Measurements from ENCODE around the gene TEAD1. TPM values are rescaled to one million over a fixed set of nuclear protein-coding genes. Genes with fewer than 3 reads are reported as not detected.

The TEAD1 gene
- total RNA-seq, 6 experiments from 2014 or later: 218 to 252 (median 227) TPM

GRCh38 chr11:12801976-12802375 is 127.8 kb downstream of the TEAD1 start:
- H3K4me1 Mint-ChIP-seq (ENCODE audit: low read depth): peaks cover 100% of the 10 kb centered on the region
- H3K27ac Mint-ChIP-seq: peak overlapping the region; percentile 92
- no peaks in the 10 kb centered on the region for H3K9me3 Mint-ChIP-seq
- no peak for TF ChIP-seq CTCF (IDR thresholded peaks at IDR 0.05)
- peak; percentile 35 for DNase-seq
- no peaks in the 10 kb centered on the region; the same call in none of the 2 replicates for H3K27me3 Mint-ChIP-seq (ENCODE audit: insufficient read depth)
- H3K4me3 Mint-ChIP-seq: peak overlapping the region; percentile 52
- H3K36me3 Mint-ChIP-seq (ENCODE audit: low read depth): peaks cover 46% of the 10 kb centered on the region

- Mint-ChIP-seq H3K9me3 (no peaks in the 10 kb centered on the region), H3K27me3 (ENCODE audit: insufficient read depth) (no peaks in the 10 kb centered on the region; the same call in none of the 2 replicates), H3K4me3 (peak overlapping the region; percentile 56), H3K27ac (peak overlapping the region; percentile 92), H3K4me1 (ENCODE audit: low read depth) (peaks cover 100% of the 10 kb centered on the region), H3K36me3 (ENCODE audit: low read depth) (peaks cover 40% of the 10 kb centered on the region)
- no peak for TF ChIP-seq CTCF (IDR thresholded peaks at IDR 0.05)
- DNase-seq: peak; percentile 87
These were observed 128.3 kb downstream of the TEAD1 start for GRCh38 chr11:12802418-12803085.

GRCh38 chr11:12803086-12803826 is 129.0 kb downstream of the TEAD1 start:
- Mint-ChIP-seq H3K36me3 (ENCODE audit: low read depth) (peaks cover 33% of the 10 kb centered on the region), H3K27ac (peak overlapping the region; percentile 92), H3K27me3 (ENCODE audit: insufficient read depth) (no peaks in the 10 kb centered on the region; the same call in none of the 2 replicates), H3K4me1 (ENCODE audit: low read depth) (peaks cover 100% of the 10 kb centered on the region), H3K9me3 (no peaks in the 10 kb centered on the region), H3K4me3 (peak overlapping the region; percentile 56)
- peak; percentile 74 for DNase-seq
- TF ChIP-seq CTCF (IDR thresholded peaks at IDR 0.05): no peak

GRCh38 chr11:12806113-12806512 is 131.9 kb downstream of the TEAD1 start:
- H3K4me1 Mint-ChIP-seq (ENCODE audit: low read depth): peaks cover 100% of the 10 kb centered on the region
- no peak for DNase-seq
- no peak for TF ChIP-seq CTCF (IDR thresholded peaks at IDR 0.05)
- H3K27me3 Mint-ChIP-seq (ENCODE audit: insufficient read depth): no peaks in the 10 kb centered on the region; the same call in none of the 2 replicates
- H3K27ac Mint-ChIP-seq: peak overlapping the region; percentile 8; the same call in 1 of the 2 replicates
- H3K36me3 Mint-ChIP-seq (ENCODE audit: low read depth): peaks cover 31% of the 10 kb centered on the region
- no peak overlapping the region for H3K4me3 Mint-ChIP-seq
- no peaks in the 10 kb centered on the region for H3K9me3 Mint-ChIP-seq

- H3K27me3 Mint-ChIP-seq (ENCODE audit: insufficient read depth): peaks cover 3% of the 10 kb centered on the region
- no peak for TF ChIP-seq CTCF (IDR thresholded peaks at IDR 0.05)
- peaks cover 25% of the 10 kb centered on the region for H3K36me3 Mint-ChIP-seq (ENCODE audit: low read depth)
- H3K4me1 Mint-ChIP-seq (ENCODE audit: low read depth): peaks cover 100% of the 10 kb centered on the region
- no peak overlapping the region for H3K27ac Mint-ChIP-seq
- DNase-seq: no peak
- H3K9me3 Mint-ChIP-seq: no peaks in the 10 kb centered on the region
- no peak overlapping the region for H3K4me3 Mint-ChIP-seq
These were observed 133.4 kb downstream of the TEAD1 start for GRCh38 chr11:12807621-12808020.

All from HFFc6 (cell line).